A204.1 (cell line): ENCODE measurements around the gene MRTFB.

Source experiments
- FAIRE-seq: peaks from 2 replicates; lab custom pipeline; 2012; peaks lifted over from hg19 to GRCh38; lab: Jason Lieb, UNC

The MRTFB gene

DNA sequence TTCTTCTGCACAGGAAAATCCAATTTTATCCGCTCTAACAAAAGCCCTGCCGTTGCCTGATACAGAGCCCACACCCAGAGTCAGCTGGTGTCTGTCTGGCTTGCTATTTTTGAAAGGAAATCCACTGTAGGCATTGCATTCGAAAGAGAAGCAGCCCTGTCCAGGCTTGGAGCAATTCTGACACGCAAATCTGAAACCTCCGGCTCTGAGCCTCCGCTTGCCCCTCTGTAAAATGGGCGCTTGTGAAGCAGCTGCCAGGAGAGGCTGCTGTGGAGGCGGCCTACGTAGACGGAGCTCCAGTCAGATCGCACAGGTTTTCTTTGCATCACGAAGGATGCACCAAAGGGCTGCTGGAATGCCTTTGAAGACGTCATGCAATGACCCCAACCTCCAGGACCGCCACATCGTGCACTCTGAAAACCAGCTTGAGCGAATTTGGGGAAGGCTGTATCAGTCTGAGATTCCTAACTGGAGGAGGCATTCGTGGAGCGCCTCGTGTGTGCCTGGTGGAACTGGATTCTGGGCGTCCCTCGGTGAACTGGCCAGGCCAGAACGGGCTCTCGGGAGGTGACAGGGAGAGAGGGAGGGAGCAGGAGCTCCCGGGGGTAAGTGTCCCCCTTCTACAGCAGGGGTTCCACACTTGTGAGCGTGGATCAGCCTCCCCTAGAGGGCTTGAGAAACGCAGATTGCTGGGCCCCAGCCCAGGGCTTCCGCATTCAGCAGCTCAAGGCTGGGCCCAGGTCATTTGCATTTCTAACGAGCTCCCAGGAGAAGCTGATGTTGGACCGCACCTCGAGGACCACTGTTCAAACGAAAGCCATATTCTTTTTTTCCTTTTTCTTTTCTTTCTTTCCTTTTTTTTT, 215.5 kb downstream of the MRTFB start:
- no peak for FAIRE-seq

DNA sequence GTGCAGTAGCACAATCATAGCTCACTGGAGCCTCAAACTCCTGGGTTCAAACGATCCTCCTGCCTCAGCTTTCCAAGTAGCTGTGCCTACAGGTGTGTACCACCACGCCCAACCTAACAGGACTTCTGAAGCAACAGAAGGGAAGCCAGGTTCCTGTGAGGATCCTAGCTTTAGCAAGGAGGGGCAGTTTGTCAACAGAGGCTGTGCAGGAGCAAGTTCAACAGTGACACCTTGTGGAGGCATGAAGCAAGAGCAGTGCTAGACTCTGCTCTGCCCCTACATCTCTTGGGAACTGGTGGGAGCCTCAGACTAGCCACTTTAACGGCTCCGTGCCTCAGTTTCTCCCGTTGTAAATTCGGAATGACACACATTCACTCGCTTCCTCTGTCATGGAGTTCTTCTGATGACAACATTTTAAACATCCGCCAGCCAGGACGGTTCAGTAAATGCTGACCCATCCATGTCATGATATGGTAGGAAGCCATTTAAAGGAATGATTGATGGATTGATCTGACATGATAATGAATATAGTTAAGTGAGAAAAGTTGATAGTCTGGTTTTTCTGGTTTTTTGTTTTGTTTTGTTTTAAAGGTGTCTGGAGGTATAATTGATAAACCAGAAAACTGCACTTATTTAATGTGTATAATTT, 218.7 kb downstream of the MRTFB start:
- FAIRE-seq, result no peak

- no peak for FAIRE-seq
These were observed 220.2 kb downstream of the MRTFB start for GRCh38 chr16:14291286-14291685.

GRCh38 chr16:14292051-14292825, 221.1 kb downstream of the MRTFB start:
- no peak for FAIRE-seq

- no peak for FAIRE-seq
These were observed 225.5 kb downstream of the MRTFB start for GRCh38 chr16:14296663-14297062.

DNA sequence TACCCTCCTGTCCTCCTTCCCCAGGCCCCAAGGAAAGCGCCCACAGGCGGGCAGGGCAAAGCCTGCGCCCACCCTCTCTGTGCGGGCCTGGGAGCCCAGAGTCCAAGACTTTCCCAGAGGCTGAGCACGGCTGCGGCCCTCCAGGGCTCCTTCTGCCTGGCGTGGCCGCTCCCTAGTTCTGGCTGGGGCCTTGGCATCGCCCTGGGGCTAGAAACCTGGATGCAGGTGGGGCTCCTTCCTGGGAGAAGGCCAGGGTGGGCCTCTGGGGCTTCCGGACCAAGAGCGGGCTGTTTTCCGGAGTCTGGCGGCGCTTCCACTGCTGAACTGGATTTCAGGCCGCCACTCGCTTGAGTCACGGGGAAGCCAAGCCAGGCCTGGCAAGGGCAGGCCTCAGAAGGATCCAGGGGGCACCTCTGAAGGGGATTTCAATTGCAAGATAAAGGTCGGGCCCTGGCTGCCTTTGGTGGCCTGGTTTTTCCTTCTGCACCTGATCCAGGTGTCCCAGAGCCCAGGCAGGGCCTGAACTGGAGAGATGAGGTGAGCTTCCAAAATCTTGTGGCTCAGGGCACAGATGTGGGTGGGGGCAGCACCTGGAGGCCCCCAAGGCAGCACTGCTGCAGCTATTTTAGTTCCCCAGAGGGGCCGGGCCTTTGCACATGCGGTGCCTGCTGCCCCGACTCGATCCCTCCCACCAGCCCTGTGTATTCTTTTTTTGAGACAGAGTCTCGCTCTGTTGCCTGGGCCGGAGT, 227.4 kb downstream of the MRTFB start:
- FAIRE-seq, result no peak

DNA sequence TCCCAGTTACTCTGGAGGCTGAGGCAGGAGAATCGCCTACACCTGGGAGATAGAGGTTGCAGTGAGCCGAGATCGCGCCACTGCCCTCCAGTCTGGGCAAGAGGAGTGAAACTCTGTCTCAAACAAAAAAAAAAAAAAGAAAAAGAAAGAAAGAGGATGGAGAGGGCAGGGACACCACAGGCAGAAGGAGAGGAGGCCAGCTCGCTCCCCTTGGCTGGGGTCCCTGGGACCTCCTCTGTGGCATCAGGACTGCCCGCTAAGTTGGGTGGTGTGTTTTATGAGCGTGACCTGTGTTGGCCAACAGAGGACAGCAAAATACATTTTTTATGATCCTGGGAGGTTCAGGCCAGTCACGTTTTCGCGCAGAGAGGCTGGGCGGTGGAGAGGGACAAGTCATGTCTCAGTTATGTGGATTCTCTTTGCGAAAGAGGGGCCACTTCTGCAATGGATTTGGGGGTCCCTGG, 229.6 kb downstream of the MRTFB start:
- FAIRE-seq, result no peak

DNA sequence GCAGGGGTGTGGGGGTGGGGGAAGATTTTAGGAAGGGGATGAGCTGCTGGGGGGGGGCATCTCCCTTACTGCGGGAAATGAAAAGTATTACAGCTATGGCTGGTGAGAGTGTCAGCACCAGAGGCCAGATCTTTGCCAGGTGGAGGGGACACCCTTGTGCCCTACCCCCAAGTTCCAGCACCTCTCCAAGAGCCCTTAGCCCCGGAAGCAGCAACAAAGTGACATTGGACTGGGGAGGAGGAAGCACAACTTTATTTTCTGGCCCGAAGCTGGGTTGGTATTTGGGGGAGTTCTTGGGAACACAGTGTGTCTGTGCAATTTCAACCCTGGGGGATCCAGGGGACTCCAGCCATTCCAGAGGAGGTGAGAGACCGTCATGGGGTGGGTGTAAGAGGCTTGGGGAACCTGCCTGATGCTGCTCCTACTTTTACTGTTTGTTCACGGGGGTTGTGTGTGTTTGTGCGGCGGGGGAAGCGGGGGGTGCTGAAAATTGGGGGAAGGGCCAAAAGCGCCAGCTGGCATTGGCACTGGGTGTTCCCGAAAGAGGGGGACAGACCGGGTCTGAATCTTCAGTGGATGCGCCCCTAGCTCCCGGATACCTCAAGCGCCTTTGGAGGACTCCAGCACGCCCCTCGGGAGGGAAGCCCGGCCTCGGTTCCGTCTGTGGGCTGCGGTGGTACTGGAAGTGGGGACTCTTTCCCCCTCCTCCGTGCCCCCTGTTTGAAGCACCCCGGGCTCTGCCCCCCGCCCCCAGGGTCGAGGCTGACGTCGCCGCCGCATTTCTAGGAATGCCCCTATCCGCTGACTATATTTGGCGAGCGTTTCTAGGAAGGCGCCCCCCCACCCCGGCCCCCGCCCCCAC, 230.3 kb downstream of the MRTFB start:
- no peak for FAIRE-seq

DNA sequence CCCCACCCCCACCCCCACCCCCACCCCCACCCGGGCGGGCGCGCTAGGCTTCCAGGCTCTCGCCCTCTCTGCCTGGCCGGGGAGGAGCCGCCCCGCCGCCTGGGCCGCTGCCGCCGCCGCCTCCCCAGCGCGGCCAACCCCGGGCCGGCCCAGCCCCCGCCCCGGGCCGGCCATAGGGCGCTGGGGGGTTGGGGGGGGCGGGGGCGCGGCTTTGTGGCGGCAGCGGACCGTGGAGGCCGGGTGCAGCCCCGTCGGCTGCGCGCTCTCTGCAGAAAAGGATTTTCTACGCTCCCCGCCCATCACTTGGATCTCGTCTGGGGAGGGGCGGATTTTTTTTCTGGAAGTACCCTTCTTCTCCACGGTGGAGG, 230.9 kb downstream of the MRTFB start:
- no peak for FAIRE-seq

DNA sequence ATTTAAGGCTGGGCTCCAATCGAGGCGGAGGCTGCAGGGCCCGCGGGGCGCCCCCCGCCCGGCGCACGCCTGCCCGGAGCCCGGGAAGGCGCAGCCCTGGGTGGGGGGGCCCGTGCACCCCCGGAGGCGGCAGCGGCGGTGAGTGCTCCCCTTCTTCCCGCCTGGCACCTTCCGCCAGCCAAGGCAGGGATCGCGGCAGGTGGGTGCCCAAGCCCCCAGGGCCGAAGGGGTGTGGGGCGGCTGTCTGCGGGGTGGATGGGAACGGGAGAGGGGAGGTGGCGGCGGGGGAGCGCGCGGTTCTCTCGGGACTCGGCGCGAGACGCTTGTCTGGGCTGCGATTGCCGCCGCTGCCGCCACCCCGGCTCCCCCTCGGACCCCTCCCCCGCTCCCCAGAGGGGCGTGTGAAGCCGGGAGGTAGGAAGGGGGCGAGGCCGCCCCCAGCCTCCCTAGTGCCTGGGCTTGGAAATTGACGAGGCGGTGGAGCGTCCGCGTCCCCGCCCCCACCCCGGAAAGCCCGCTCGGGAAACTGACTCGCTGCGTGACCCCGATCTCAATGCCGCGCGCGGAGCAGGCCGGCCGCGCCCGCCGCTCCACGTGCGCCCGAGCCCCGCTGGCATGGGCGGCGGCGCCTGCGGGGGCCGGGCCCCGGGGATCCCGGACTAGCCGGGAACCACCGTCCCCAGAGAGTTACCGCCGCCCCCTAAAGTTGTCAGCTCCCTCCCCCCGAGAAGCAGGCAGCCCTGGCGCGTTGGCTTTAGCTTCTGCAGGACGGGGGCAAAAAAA, 231.5 kb downstream of the MRTFB start:
- FAIRE-seq, result no peak

GRCh38 chr16:14303182-14303618, 232.1 kb downstream of the MRTFB start:
- FAIRE-seq, result no peak

DNA sequence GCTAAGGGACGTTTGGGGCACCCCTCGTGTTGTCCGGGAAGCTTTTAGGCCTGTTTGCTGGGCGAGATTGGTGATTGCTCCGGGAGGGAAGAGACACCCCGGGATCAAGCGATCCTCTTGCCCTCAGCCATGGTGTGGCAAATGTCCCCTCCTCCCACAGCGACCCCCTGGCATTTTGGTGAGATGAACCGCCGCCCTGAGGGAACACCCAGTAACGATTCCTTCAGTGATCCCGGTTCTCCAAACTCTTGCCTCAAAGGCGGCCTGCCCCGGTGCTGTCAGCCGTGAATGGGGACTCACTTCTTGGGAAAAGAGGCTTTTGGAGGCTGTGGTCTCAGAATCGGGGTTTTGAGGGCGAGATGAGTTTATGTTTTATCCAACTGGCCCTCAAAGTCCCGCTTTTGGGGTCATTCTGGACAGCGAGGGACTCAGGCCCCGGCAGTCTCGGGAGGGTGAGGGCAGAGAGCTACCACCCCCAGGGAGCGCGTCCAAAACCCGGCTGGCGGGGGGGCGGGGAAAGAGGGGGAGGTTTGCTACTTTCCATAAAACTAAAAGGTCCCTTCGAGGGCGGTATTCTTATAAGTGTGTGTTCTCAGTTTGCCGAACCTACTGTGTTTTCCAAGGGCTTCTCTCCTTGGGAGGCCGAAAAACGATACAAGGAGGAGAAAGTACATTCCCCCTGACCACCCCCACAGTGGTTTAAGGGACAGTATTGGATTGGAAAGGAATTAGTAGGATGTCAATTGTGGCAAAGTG, 232.7 kb downstream of the MRTFB start:
- FAIRE-seq, result no peak

GRCh38 chr16:14304891-14305460, 233.9 kb downstream of the MRTFB start:
- FAIRE-seq, result no peak

- FAIRE-seq, result no peak
These were observed 235.5 kb downstream of the MRTFB start for GRCh38 chr16:14306485-14307058.

DNA sequence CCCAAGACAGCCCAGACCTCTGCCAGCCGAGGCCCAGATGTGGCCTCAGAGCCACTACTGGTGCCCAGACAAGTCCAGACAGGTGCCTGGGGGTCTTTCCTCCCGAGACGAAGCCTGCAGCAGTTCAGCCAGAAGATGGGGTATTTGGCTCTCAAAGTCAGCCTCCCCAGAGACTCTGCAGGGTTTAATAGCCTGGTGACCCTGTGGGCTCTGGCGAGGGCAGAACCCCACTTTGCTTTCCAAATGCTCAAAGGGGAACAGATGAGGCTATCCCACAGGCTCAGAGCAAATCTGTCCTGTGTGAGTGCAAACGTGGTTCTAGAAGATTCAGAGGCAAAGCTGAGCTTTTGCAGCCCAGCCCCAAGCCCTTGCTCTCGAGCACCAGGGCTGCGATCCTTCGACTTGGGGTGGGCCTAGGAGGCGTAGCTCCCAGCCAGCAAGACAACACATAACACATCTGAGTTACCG, 236.0 kb downstream of the MRTFB start:
- no peak for FAIRE-seq

DNA sequence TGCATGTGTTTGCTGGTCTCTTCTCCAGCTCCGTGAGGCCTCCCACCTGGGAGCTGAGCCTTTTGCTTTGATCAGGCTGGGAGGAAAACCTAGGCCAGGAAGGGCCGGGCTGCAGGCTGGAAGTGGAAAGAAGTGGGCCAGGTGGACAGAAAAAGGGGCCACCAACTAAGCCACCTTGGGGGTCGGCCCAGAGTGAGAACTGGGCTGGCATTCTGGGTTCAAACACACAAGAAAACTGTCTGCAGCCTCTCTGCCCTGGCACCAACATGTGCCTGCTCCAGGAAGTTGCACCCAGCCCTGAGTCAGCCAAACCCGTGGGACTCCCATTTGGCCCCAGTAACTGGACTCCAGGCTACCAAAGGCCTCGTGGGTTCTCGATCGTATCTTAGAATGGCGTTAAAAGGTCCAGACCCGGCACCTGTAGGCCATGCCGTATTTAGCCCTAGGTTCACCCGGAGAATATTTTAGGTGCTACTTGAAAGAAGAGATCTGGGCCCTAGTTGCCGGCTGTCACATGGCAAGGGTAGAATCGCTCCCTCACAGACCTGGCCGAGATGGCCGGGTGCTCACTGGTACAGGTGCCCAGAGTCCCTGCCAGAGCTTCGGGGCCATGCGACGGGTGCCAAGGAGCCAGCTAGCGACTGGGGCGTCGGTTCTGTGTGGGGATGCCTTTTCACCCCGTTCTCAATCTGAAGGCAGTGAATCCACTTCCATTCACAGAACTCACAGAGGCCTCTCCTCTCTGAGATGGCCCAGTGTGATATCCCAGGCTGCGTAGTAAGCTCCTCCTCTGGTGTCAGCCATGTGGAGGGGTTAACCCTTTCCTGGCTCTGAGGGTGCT, 236.6 kb downstream of the MRTFB start:
- FAIRE-seq, result no peak

- no peak for FAIRE-seq
These were observed 237.2 kb downstream of the MRTFB start for GRCh38 chr16:14308368-14308723.
